CD4-positive, alpha-beta T cell treated with Interleukin-15 for 4 hours (primary cell): ENCODE data around the gene RFXANK.
"Not testable (repeated sequence)": the region's sequence is repeated elsewhere in the genome, so short reads cannot be mapped to it uniquely, and the experiment has no call there.

Experiments used
- DNase-seq: peaks from one replicate; pipeline ENCODE4 v3.0.0-alpha.2; 2020; ENCODE audit warnings: low spot score

Gene RFXANK

DNA sequence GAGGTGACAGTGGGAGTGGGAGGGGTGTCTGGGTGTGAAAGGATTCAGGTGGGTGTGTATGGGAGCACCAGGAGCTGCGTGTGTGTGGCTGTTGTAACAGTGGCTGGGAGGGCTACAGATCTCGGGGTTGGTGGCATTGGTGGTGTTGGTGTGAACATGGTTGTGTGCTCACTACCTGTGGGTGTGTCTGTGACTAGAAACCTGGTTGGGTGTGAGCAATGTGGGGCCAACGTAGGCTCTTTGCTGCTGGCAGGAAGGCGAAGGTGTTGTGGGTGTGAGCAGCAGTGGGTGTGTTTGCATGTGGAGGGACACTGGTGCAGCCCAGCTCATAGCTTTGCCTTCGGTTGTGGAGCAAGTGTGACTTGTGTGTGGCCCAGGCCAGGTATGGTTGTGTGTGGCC lies 14.9 kb downstream of the RFXANK start:
- no peak for DNase-seq

DNA sequence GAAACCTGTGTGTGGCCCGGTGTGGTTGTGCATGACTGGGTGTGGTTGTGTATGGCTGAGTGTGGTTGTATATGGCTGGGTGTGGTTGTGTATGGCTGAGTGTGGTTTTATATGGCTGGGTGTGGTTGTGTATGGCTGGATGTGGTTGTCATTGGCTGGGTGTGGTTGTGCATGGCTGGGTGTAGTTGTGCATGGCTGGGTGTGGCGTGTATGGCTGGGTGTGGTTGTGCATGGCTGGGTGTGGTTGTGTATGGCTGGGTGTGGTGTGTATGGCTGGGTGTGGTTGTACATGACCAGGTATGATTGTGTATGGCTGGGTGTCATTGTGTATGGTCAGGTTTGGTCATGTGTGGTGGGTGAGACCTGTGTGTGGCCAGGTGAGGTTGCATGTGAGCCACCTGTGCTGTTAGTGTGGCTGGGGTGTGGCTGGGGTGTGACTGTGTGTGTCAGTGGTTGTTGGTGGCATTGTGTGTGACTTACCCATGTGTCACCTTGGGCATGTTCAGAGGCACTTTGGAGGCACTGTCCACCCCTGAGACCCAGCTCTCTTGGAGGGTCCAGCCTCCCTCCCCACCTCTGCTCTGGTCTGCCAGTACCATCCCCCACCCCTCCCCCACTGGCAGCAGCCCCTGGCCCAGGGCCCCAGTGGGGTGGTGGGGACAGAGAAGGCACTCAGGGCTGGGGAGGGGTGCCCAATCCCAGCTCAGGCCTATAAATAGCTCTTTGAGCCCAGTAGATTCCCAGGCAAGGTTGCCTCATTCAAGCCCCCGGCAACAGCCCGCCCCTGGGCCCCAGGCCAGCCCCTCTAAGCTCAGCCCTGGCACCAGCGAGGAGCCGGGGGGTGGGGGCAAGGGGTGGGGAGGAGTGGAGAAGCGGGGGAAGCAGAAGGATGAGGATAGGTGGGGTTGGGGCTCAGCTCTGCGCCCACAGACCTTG lies 15.8 kb downstream of the RFXANK start:
- no peak for DNase-seq

DNA sequence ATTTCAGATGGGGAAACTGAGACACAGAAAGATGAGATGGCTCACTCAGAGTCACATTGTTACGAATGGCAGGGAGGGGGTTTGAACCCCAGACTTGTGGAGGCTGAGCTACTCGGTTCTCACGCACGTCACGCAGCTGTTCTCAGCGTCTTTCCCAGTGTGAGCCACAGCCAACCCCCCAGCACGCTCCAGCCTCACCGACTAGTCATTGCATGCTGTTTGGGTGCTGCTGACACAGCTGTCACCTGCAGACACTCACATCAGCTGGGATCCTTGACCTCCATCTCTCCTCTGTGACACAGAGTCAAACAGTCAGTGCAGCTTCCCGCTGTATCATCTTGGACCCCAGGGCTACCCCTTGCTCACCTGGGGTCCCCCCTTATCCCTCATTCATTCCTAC lies 17.3 kb downstream of the RFXANK start:
- DNase-seq = no peak

DNA sequence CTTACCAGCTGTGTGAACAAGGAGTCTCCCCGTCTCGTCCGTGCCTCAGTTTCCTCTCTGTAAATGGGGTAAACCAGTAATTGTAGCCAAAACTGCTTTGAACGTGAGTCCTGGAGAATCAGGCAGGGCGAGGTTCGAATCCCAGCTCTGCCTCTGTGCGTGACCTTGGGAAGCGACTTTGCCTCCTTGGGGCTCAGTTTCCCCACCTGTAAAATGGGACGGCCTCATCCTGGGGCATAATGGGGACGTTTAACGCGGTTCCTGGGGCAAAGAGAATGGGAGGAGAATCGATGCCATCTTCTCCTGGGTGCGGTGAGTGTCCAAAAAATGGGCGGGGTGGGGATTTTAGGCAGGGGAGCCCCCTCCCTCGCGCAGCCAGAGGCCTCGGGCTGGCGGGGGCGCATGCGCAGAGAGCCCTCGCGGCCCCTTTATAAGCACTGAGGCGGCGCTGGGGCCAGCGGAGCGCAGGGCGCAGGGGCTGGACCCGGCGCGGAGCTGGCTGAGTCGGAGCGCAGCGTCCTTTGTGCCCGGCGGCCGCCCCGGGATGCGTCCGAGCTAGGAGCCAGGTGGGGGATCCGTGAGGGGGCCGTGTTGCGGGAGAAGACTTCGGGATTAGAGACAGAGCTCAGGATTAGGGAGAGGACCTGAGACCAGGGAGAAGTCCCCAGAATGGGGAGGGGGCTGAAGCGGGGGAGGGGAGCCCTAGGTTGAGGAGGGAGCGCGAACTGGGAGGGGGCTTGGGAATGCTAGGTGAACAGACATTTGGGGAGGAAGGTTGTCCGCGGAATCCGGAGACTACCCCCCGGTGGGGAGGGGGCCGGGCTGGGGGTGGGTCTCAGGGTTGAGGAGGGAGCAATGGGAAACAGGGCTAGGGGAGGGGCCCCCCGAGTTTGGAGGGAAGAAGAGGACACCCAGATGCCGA lies 19.7 kb downstream of the RFXANK start, which contains the start of gene NCAN:
Gene NCAN (plus strand): TSS at position 460 of the 922 bp plus-strand sequence. CDS start 4,996 bp downstream, outside the sequence.
- no peak for DNase-seq

DNA sequence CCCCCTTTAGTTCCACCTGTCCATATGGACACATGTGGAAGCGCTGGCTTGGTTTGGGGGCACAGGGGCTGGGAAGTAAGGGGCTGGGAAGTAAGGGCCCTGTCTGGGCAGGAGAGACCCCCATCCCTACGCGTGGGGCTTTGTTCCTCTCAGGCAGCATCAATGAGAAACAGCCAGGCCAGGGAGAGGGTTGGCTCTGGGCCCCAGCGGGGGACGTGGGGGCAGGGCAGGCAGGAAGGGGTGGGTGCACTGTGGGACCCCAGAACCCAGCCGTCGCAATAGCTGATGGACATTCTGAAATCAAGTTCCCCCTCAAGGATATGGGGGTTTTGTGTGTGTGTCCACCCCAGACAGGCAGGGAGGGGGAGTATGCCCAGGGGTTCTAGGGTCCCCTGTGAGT lies 20.9 kb downstream of the RFXANK start:
- DNase-seq = no peak

DNA sequence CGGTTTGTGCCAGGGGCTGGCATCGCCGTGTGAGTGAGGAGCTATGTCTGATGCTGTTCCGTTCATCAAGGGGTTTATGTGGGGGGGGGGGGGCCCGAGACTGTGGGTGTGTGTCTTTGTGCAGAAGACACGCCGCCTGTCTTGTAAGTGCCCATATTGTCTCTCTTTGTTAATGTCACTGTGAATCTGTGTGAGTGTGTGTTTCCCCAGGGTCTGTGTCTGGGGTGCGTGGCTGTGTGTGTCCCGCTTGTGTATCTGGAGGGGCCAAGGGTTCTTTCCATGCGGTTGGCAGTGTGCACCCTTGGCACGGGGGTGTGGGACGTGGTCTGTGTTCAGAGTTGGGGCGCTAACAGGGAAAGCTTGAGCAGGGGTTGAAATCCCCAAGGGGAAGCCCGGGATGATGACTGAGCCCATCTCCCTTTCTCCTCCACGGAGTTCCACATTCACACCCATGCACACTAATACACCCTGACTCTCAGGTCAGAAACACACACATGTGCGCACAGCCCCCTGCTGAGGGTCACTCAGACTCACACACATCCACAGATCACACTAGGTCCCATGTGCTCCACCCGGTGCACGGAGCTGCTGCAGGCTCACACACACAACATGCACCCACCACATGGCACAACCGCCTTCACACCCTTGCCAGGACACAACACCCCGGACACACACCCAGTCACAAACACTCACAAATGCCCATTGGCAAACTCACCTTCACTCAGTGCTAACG lies 21.5 kb downstream of the RFXANK start:
- no peak for DNase-seq

DNA sequence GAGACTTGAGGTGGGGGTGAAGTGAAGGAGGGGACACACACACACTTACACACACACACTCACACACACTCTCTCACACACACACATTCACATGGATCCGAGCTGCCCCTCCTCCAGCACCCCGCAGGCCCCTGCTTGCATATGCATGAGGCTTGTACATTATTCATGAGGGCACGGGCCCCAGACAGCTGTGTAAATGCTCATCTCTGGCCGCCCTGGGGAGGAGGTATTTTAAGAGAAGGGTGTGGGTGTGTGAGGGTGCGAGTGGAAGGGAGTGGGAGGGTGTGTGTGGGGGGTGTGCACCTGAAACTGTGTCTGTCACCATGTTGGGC lies 22.1 kb downstream of the RFXANK start:
- DNase-seq = no peak

DNA sequence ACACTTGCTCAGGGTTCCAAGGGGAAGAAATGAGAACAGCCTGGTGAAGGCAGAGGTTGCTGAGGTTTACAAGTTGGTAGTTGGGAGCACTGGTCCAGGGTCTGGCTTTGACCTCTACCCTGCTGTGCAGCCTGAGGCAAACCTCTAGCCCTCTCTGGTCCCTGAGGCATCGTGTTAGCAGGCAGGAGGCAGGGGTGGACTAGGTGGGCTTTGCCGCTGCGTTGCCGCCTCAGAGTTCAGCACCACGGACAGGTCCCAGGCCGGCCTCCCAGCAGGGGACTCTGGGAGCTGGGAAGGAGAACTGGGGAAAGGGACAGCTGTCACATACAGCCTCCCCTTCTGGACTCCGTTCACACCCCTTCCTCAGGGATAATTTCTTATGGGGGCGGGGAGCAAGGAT lies 22.8 kb downstream of the RFXANK start:
- peak; percentile 7 for DNase-seq

DNA sequence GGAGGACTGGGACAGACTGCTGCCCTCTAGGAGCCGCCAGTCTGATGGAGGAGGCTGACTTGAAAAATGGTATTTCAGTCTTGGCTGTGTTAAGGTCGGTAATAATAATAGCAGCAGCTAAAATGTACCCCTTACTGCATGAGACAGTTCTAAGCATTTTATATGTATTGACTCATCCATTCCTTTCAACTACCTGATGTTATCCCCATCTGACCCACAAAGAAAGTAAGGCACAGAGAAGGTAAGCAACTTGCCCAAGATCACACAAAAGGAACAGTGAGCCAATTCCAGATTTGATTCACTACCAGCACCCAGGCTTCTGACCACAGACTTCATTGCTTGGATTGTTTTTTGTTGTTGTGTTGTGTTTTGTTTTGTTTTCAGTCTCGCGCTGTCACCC lies 23.7 kb downstream of the RFXANK start:
- DNase-seq = no peak

DNA sequence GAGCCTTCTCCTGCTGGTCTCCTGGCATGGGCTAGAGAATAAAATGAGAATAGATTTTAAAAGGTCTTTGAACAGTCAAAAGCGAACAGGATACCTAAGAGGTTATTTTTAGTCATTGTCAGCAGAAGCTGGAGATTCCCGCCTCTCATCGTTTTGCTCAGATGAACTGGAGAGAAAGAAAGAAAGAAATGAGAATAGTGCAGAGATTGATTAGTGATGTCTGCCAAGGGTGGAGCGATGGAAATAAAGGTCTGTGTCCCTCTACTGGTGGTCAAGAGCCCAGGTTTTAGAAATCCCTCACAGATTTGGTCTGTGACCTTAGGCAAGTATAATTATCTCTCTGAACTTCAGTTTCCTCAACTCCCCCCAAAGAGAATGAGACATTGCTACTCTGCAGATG lies 25.0 kb downstream of the RFXANK start:
- DNase-seq = no peak

DNA sequence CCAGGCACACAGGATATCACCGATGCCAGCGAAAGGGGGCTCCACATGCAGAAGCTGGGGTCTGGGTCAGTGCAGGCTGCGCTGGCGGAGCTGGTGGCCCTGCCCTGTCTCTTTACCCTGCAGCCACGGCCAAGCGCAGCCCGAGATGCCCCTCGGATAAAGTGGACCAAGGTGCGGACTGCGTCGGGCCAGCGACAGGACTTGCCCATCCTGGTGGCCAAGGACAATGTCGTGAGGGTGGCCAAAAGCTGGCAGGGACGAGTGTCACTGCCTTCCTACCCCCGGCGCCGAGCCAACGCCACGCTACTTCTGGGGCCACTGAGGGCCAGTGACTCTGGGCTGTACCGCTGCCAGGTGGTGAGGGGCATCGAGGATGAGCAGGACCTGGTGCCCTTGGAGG lies 26.9 kb downstream of the RFXANK start:
- DNase-seq = no peak

DNA sequence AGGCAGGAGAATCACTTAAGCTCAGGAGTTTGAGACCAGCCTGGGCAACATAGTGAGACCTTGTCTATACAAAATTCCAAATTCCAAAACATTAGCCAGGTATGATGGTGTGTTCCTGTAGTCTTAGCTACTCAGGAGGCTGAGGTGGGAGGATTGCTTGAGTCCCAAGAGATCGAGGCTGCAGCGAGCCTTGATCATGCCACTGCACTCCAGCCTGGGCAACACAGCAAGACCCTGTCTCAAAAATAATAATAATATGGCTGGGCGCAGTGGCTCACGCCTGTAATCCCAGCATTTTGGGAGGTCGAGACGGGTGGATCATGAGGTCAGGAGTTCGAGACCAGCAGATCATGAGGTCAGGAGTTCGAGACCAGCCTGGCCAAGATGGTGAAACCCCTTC lies 28.9 kb downstream of the RFXANK start:
- DNase-seq = not testable (repeated sequence)

DNA sequence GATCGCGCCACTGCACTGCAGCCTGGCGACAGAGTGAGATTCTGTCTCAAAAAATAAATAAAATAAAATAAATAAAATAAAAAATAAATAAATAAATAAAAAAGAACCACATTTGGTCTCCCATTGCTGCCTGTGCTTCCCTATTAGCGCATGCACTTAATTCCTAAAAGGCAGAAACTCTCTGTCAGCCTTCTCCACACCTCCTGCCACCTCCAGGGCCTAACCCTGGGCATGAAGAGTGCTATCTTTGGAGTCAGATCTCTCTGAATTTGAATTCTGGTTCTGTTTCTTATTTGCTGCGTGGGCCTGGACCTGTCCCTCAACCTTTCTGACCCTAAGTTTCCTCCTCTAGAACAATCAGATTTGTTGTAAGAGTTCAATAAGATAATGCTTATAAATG lies 31.0 kb downstream of the RFXANK start:
- DNase-seq = no peak

DNA sequence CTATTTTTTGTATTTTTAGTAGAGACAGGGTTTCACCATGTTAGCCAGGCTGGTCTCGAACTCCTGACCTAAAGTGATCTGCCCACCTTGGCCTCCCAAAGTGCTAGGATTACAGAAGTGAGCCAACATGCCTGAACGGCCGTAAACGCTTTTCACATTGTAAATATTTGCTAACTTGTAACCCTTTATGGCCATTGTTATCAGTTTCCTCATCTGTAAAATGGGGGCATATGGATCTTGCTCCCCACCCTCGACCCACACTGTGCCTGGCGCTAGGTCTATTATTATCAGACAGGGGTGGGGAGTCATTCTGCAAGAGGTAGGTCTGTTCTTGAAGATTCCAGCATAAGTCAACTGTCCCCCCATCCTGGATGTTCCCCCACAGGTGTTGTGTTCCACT lies 31.6 kb downstream of the RFXANK start:
- DNase-seq = no peak

DNA sequence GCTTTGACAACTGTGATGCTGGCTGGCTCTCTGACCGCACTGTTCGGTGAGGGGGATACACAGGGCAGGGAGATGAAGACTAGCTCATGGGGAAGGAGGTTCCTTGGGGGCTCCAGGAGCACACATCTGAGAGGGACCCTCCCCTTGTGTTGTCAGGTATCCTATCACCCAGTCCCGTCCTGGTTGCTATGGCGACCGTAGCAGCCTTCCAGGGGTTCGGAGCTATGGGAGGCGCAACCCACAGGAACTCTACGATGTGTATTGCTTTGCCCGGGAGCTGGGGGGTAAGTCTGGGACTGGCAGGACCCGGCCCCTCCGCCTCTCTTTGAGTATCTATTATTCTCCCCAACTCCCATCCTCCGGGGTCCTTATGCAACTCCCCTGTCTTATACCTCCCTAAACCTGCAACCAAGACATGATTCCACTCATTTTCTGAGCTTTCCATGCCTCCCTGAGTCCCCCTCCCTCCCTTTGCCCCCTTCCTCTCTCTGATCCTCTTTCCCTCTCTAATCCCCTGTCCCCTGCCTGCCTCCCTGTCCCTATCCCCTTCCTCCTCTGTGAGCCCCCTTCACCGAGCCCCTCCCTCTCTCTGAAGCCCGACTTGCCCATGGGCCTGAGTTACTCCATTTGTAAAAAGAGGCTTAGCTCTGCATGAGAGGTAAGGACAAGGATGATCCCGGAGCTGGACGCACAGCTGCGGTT lies 32.2 kb downstream of the RFXANK start:
- DNase-seq = no peak

DNA sequence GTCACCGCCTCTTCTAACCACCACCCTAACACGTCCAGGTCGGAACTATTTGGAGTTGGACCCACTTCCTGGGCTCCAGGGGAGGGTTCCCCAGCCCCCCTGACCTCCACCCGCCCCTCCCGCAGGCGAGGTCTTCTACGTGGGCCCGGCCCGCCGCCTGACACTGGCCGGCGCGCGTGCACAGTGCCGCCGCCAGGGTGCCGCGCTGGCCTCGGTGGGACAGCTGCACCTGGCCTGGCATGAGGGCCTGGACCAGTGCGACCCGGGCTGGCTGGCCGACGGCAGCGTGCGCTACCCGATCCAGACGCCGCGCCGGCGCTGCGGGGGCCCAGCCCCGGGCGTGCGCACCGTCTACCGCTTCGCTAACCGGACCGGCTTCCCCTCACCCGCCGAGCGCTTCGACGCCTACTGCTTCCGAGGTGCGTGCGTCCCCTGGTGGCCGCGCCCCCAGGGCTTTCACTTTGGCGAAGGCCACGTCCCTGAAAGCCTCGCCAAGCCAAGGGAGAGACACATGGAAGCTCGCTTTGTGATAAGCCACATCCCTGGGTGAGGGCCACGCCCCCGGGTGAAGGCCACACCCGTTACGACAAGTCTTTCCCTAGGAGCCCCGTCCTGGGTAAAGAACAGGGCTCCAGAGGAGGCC lies 32.9 kb downstream of the RFXANK start:
- DNase-seq = peak; percentile 74

DNA sequence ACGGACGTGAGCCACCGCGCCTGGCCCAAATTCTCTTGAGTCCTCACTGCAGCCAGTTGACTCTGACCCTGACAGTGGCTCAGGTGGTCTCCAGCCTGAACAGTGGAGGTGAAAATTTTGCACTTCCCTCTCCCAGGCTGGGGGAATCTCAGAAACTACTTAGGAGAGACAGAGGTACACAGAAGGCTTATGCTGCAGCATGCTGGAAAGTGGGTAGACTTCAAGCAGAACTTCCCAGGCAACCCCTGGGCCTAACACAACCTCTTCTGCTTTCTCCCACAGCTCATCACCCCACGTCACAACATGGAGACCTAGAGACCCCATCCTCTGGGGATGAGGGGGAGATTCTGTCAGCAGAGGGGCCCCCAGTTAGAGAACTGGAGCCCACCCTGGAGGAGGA lies 34.1 kb downstream of the RFXANK start:
- no peak for DNase-seq

DNA sequence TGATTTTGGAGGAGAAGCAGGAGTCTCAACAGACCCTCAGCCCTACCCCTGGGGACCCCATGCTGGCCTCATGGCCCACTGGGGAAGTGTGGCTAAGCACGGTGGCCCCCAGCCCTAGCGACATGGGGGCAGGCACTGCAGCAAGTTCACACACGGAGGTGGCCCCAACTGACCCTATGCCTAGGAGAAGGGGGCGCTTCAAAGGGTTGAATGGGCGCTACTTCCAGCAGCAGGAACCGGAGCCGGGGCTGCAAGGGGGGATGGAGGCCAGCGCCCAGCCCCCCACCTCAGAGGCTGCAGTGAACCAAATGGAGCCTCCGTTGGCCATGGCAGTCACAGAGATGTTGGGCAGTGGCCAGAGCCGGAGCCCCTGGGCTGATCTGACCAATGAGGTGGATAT lies 34.6 kb downstream of the RFXANK start:
- DNase-seq = no peak

DNA sequence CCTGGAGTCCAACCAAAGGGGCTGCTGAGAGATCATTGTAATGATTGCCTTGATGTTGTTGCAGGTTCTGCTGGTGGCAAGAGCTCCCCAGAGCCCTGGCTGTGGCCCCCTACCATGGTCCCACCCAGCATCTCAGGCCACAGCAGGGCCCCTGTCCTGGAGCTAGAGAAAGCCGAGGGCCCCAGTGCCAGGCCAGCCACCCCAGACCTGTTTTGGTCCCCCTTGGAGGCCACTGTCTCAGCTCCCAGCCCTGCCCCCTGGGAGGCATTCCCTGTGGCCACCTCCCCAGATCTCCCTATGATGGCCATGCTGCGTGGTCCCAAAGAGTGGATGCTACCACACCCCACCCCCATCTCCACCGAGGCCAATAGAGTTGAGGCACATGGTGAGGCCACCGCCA lies 35.2 kb downstream of the RFXANK start:
- no peak for DNase-seq

DNA sequence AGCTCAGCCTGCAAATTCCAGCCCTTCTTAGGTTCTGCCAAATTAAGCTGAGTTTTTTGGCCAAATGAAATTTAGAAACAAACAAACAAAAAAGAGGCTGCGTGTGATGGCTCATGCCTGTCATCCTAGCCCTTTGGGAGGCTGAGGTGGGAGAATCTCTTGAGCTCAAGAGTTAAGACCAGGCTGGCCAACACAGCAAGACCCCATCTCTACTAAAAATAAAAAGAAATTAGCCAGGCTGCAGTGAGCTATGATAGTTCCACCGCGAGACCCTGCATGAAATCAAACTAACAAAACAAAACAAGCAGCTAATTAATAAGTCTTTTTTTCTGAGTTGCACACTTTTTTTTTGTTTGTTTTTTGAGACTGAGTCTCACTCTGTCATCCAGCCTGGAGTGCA lies 37.6 kb downstream of the RFXANK start:
- DNase-seq = no peak

DNA sequence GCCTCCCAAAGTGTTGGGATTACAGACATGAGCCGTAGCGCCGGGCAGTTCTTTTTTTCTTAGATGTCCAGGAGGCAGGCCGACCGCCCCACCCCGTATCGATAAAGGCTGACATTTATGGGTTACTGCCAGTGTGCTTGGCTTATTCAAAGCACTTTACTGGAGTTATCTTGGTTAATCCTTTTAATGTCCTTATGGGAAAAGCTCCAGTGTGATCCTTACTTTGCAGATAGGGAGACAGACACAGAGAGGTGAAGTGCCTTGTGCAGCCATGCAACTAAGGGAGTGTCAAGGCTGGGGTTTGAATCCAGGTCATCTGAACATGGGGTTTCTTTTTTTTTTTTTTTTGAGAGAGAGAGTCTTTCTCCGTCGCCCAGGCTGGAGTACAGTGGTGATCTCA lies 38.9 kb downstream of the RFXANK start:
- DNase-seq = no peak
